ENCODE results near the gene C18orf32. TPM values are rescaled to one million over a fixed set of nuclear protein-coding genes. Genes with fewer than 3 reads are reported as not detected.
"Not testable (repeated sequence)": the region's sequence is repeated elsewhere in the genome, so short reads cannot be mapped to it uniquely, and the experiment has no call there.

Gene C18orf32
- total RNA-seq, 2 donors from 2014 or later, result 43.0 to 63.6 TPM

DNA sequence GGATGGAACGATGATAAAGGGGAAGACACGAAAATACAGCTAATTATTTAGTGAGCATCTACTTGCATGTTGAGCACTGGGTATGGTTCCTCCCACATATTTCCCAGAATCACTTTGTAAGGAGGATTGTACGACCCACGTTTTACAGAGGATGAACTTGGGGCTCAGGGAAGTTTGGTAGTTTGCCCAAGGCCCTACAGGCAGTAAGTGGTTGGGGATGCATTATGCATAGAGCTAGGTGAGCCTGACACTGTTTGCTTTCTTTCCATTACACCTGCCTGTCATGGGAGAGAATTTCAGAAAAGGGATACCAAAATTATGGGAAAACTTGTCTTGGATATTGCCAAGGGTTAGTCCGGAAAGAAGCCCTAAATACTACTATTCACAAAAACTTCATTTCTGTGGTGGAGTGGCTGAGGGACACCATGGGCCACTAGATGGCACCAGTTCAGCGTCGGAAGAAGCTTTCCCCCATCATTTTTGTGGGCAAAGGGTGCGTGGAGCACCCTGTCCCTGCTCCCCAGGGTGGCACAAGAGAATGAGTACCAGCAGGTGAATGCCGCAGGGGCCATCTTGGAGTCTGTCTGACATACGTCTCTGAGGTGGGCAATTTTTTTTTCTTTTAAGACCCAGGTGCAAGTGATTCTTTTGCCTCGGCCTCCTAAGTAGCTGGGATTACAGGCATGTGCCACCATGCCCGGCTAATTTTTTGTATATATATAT is 23.5 kb upstream of the C18orf32 start:
- no peak overlapping the region for H3K9ac ChIP-seq (ENCODE audit: low read depth in 2 of 2, low read length in 2 of 2)
- no peaks in the 10 kb centered on the region for H3K9me3 ChIP-seq

GRCh38 chr18:49506438-49506837 is 19.4 kb upstream of the C18orf32 start:
- H3K27me3 ChIP-seq; H3K36me3 ChIP-seq; H3K4me1 ChIP-seq; H3K27ac ChIP-seq; H3K9ac ChIP-seq (ENCODE audit: low read depth in 2 of 2, low read length in 2 of 2); intact Hi-C loops (cut with DNase I); H3K9me3 ChIP-seq; H3K4me3 ChIP-seq; DNase-seq: not testable (repeated sequence)

More for the DNA sequence above, 23.5 kb upstream of the C18orf32 start:
- Histone ChIP-seq H3K4me1 (no peaks in the 10 kb centered on the region), H3K27ac (no peak overlapping the region), H3K36me3 (no peaks in the 10 kb centered on the region), H3K27me3 (no peaks in the 10 kb centered on the region), H3K4me3 (no peak overlapping the region)
- intact Hi-C loops (cut with DNase I), result loop anchor here (5.0 kb wide), 2 partner anchors 257 to 347 kb away; no protein-coding TSS in a partner anchor
- TF ChIP-seq CTCF (IDR thresholded peaks at IDR 0.05), result peak; percentile 86
- DNase-seq, result peak; percentile 50

DNA sequence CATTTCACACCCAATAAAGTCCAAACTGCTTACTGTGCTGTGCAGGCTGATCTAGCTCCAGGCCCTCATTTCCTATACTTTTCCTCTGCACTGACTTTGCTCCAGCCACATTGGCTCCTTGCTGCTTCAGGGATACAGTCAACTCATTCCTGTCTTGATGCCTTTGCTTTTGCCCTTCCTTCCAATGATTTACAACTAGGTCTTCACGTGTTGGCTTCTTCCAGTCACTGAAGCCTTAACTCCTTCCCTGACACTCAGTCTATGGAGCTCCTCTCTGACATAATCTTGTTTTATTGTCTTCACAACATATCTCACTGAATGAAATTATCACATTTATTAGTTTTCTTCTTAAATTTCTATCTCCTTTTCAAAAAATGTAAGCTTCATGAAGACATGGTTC is 16.9 kb upstream of the C18orf32 start:
- intact Hi-C loops (cut with DNase I), result no loop called here
- no peaks in the 10 kb centered on the region for H3K36me3 ChIP-seq
- H3K27me3 ChIP-seq, result no peaks in the 10 kb centered on the region
- no peak overlapping the region for H3K27ac ChIP-seq
- no peaks in the 10 kb centered on the region for H3K9me3 ChIP-seq
- no peak for DNase-seq
- TF ChIP-seq CTCF (IDR thresholded peaks at IDR 0.05), result no peak
- H3K9ac ChIP-seq (ENCODE audit: low read depth in 2 of 2, low read length in 2 of 2), result no peak overlapping the region
- no peak overlapping the region for H3K4me3 ChIP-seq
- H3K4me1 ChIP-seq, result no peaks in the 10 kb centered on the region

DNA sequence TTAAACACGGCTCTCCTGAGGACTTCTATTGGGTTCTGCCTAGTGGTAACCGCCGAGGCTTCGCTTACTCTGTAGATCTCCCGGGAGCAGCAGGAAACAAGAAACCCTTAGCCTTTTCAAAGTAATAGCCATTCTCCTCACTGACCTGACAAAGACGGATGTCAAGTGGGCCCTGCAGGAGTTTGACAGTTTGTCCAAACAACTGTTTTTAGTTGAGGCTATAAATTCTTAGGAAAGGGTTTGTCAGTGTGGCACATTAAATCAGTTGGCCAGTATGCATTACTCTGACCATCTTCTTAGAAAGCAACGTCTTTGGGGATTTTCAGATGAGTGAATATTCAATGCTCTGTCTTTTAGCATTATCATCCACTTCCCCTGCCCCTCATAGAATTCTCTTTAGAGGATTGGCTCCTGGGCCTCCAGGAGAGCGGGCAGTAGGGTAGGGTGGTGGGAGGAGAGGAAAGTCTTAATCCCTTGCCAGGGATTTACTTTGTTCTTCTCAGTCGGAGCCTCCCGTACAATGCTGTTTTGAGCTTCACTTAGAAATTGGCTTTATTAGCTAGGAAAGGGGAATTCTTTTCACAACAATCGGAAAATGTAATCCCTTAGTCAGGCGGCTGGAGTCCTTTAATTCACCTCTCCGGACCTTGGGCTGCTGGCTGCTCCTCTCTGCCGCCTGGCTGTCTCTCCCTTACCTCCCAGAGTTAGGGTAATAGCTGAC is 13.3 kb upstream of the C18orf32 start:
- H3K4me3 ChIP-seq, result no peak overlapping the region
- TF ChIP-seq CTCF (IDR thresholded peaks at IDR 0.05), result no peak

GRCh38 chr18:49499046-49499637 is 12.1 kb upstream of the C18orf32 start:
- Histone ChIP-seq H3K9me3 (no peaks in the 10 kb centered on the region), H3K27ac (no peak overlapping the region), H3K4me1 (no peaks in the 10 kb centered on the region), H3K9ac (ENCODE audit: low read depth in 2 of 2, low read length in 2 of 2) (no peak overlapping the region), H3K36me3 (no peaks in the 10 kb centered on the region), H3K27me3 (no peaks in the 10 kb centered on the region), H3K4me3 (no peak overlapping the region)
- no peak for TF ChIP-seq CTCF (IDR thresholded peaks at IDR 0.05)
- intact Hi-C loops (cut with DNase I), result no loop called here
- no peak for DNase-seq

More for the DNA sequence above, 13.3 kb upstream of the C18orf32 start:
- Histone ChIP-seq H3K27me3 (no peaks in the 10 kb centered on the region), H3K36me3 (no peaks in the 10 kb centered on the region), H3K27ac (no peak overlapping the region), H3K9ac (ENCODE audit: low read depth in 2 of 2, low read length in 2 of 2) (no peak overlapping the region), H3K4me1 (no peaks in the 10 kb centered on the region), H3K9me3 (no peaks in the 10 kb centered on the region)
- DNase-seq, result no peak
- intact Hi-C loops (cut with DNase I), result no loop called here

Data from colonic mucosa (tissue), 4 donors.